NK-92 (cell line): ENCODE data around the gene C13orf46.

Experiments
- DNase-seq: peaks from one replicate; lab custom pipeline; 2025; ENCODE audit not compliant: unreplicated experiment; lab: John Stamatoyannopoulos, UW

C13orf46 gene

GRCh38 chr13:113956571-113956970 lies 17.3 kb downstream of the C13orf46 start:
- no peak for DNase-seq

- DNase-seq, result no peak
These were observed 18.2 kb downstream of the C13orf46 start for GRCh38 chr13:113955691-113956090.

- no peak for DNase-seq
These were observed 18.6 kb downstream of the C13orf46 start for GRCh38 chr13:113955235-113955634.

- no peak for DNase-seq
These were observed 19.6 kb downstream of the C13orf46 start for GRCh38 chr13:113954046-113954835.

- DNase-seq, result no peak
These were observed 20.3 kb downstream of the C13orf46 start for GRCh38 chr13:113953561-113953960.

- DNase-seq, result no peak
These were observed 20.8 kb downstream of the C13orf46 start for GRCh38 chr13:113952983-113953520.

GRCh38 chr13:113952151-113952982 lies 21.5 kb downstream of the C13orf46 start:
- DNase-seq, result no peak

- DNase-seq, result no peak
These were observed 22.5 kb downstream of the C13orf46 start for GRCh38 chr13:113951246-113951999.

- DNase-seq, result no peak
These were observed 23.2 kb downstream of the C13orf46 start for GRCh38 chr13:113950451-113951245.

GRCh38 chr13:113949546-113949945 lies 24.3 kb downstream of the C13orf46 start:
- DNase-seq, result no peak

GRCh38 chr13:113948034-113948742 lies 25.7 kb downstream of the C13orf46 start:
- no peak for DNase-seq

- no peak for DNase-seq
These were observed 26.4 kb downstream of the C13orf46 start for GRCh38 chr13:113947311-113948033.

- no peak for DNase-seq
These were observed 27.3 kb downstream of the C13orf46 start for GRCh38 chr13:113946409-113947181.

GRCh38 chr13:113945857-113946408 lies 27.9 kb downstream of the C13orf46 start:
- no peak for DNase-seq

GRCh38 chr13:113943821-113944565 lies 29.9 kb downstream of the C13orf46 start:
- no peak for DNase-seq

- DNase-seq, result no peak
These were observed 31.2 kb downstream of the C13orf46 start for GRCh38 chr13:113942591-113943103.

- DNase-seq, result no peak
These were observed 32.2 kb downstream of the C13orf46 start for GRCh38 chr13:113941571-113942191.
